Transverse colon (tissue), 4 donors: ENCODE results near the gene HECA. TPM values are rescaled to one million over a fixed set of nuclear protein-coding genes. Genes with fewer than 3 reads are reported as not detected.
A peak's percentile ranks its signal among the peaks of the same experiment; 100 is the strongest.

ENCODE experiments used
- DNase-seq: peaks from one replicate; pipeline ENCODE4 v3.0.0-alpha.2; 2019
- H3K27ac ChIP-seq, 4 donors: fragments of 200-600 bp; sonication (generic); 2 replicates each; pipeline ENCODE4 v1.5.1; 2016 to 2018; ENCODE audit warnings: inconsistent platforms in 4 of 4
- H3K27me3 ChIP-seq: fragments of 200-600 bp; sonication (generic); 2 replicates; pipeline ENCODE4 v1.5.1; 2017; ENCODE audit warnings: inconsistent platforms
- H3K36me3 ChIP-seq, 4 donors: fragments of 200-600 bp; sonication (generic); 2 replicates each; pipeline ENCODE4 v1.5.1; 2017 to 2019; ENCODE audit warnings: inconsistent platforms in 4 of 4
- H3K4me1 ChIP-seq, 4 donors: fragments of 200-600 bp; sonication (generic); 2 replicates each; pipeline ENCODE4 v1.5.1; 2017 to 2020; ENCODE audit warnings: inconsistent platforms in 4 of 4
- H3K4me3 ChIP-seq, 4 donors: fragments of 200-600 bp; sonication (generic); 1 replicate in 1 of 4; 2 replicates in 3 of 4; pipeline versions ENCODE4 v1.5.1 to v1.6.1; 2017 to 2019; ENCODE audit warnings: inconsistent platforms in 4 of 4
- H3K9me3 ChIP-seq, 2 donors: fragments of 200-600 bp; sonication (generic); 2 replicates each; pipeline ENCODE4 v1.5.1; 2017 to 2019; ENCODE audit warnings: inconsistent platforms in 2 of 2
- CTCF ChIP-seq, 5 experiments: fragments of 200-600 bp in 3 of 5; fragments of 450-650 bp in 2 of 5; sonication (generic) in 3 of 5; IDR thresholded peaks; 1 replicate in 2 of 5; 2 replicates in 3 of 5; pipeline ENCODE4 v1.5.1; 2016 to 2017; ENCODE audit warnings: antibody characterized with exemption in 5 of 5, inconsistent platforms in 3 of 5, mild to moderate bottlenecking in 2 of 5, moderate library complexity in 1 of 5
- EP300 ChIP-seq: sonication (generic); formaldehyde crosslinking; IDR thresholded peaks from one replicate; pipeline ENCODE4 v1.6.1; 2017; ENCODE audit warnings: antibody characterized with exemption, low read depth
- POLR2A ChIP-seq: fragments of 450-650 bp; IDR thresholded peaks from one replicate; pipeline ENCODE4 v1.6.1; 2016; ENCODE audit warnings: antibody characterized with exemption, mild to moderate bottlenecking, moderate library complexity
- POLR2AphosphoS5 ChIP-seq, 3 donors: sonication (generic); formaldehyde crosslinking; IDR thresholded peaks; one replicate each; pipeline ENCODE4 v1.6.1; 2016; ENCODE audit warnings: antibody characterized with exemption in 3 of 3
- WGBS, 2 donors: methylation state at CpG; one replicate each; pipeline ENCODE4 v1.1.5; 2018; ENCODE audit warnings: low coverage in 1 of 2; 5-methylcytosine and 5-hydroxymethylcytosine counted together
- in situ Hi-C, 4 donors: fragments of 200-750 bp; cut with MboI; loops; one replicate each; pipeline versions ENCODE4 v1.15.0 to v1.15.1; 2017; ENCODE audit warnings: low sequenced_read_pairs in 3 of 4, low pct_ligation_motif_present in 1 of 4, low pct_unique_long_range_greater_than_20kb in 1 of 4
- intact Hi-C: fragments of 100-400 bp; cut with DNase I; formaldehyde crosslinking; loops from one replicate; pipeline ENCODE4 v1.15.1; 2023; ENCODE audit warnings: low total_unique reads
- total RNA-seq, 4 donors: library from RNA; depleted of rRNA; stranded (reverse); fragments of >200 nt; gene quantifications; one replicate each; pipeline ENCODE4 v1.1.0, GENCODE V29; 2016

The HECA gene
- total RNA-seq, 4 donors from 2014 or later, result 34.4 to 53.7 (median 45.5) TPM

GRCh38 chr6:139131736-139132280, 3.1 kb upstream of the HECA start:
- intact Hi-C loops, result no loop called here
- Histone ChIP-seq H3K27me3 (no peaks in the 10 kb centered on the region), H3K4me3 (no peak overlapping the region), H3K27ac (peak overlapping the region in 2 of 4 donors; percentile 12 to 32), H3K9me3 (no peaks in the 10 kb centered on the region), H3K36me3 (no peaks in the 10 kb centered on the region), H3K4me1 (peaks cover 0 to 10% (median 5%) of the 10 kb centered on the region in 4 donors)
- in situ Hi-C loops, result no loop called here
- whole genome bisulfite sequencing, 2 donors, result 59 to 71% methylated on average over 6 of the region's 6 CpGs
- TF ChIP-seq POLR2A (no peak), EP300 (no peak), CTCF (IDR thresholded peaks at IDR 0.05) (no peak), POLR2AphosphoS5 (IDR thresholded peaks at IDR 0.05) (no peak)
- no peak for DNase-seq

GRCh38 chr6:139133262-139134063, 1.4 kb upstream of the HECA start:
- intact Hi-C loops, result no loop called here
- DNase-seq, result peak; percentile 44
- 58 to 70% methylated on average over 8 to 11 of the region's 11 CpGs for whole genome bisulfite sequencing, 2 donors
- TF ChIP-seq POLR2A (no peak), POLR2AphosphoS5 (IDR thresholded peaks at IDR 0.05) (no peak), CTCF (IDR thresholded peaks at IDR 0.05) (no peak), EP300 (no peak)
- Histone ChIP-seq H3K36me3 (no peaks in the 10 kb centered on the region), H3K9me3 (no peaks in the 10 kb centered on the region), H3K4me3 (no peak overlapping the region), H3K27me3 (no peaks in the 10 kb centered on the region), H3K4me1 (peaks cover 0 to 27% (median 14%) of the 10 kb centered on the region in 4 donors), H3K27ac (peak overlapping the region; percentile 96 to 97 (median 97))
- in situ Hi-C loops, result no loop called here

GRCh38 chr6:139134064-139134395, 850 bp upstream of the HECA start:
- in situ Hi-C loops, result no loop called here
- no peak overlapping the region for H3K4me3 ChIP-seq

More at GRCh38 chr6:139134064-139134395, 850 bp upstream of the HECA start:
- Histone ChIP-seq H3K27me3 (no peaks in the 10 kb centered on the region), H3K27ac (peak overlapping the region; percentile 96 to 97 (median 97)), H3K4me1 (peaks cover 0 to 32% (median 17%) of the 10 kb centered on the region in 4 donors), H3K9me3 (no peaks in the 10 kb centered on the region), H3K36me3 (no peaks in the 10 kb centered on the region)
- DNase-seq, result no peak
- no peak for TF ChIP-seq POLR2AphosphoS5 (IDR thresholded peaks at IDR 0.05)
- no peak for TF ChIP-seq EP300
- no peak for TF ChIP-seq CTCF (IDR thresholded peaks at IDR 0.05)
- TF ChIP-seq POLR2A, result no peak
- intact Hi-C loops, result no loop called here
